Spleen (tissue), 7 donors: Measurements from ENCODE around the gene SMOC2.

Source experiments
- POLR2AphosphoS5 ChIP-seq, 3 donors: sonication (generic); formaldehyde crosslinking; IDR thresholded peaks; one replicate each; pipeline ENCODE4 v1.5.1; 2017; ENCODE audit warnings: antibody characterized with exemption in 3 of 3
- TF ChIP-seq, protein P1 (sequence below), 11 experiments: fragments of 200-600 bp in 7 of 11; fragments of 450-650 bp in 4 of 11; sonication (generic) in 4 of 11; IDR thresholded peaks in 8 of 11; conservative IDR thresholded peaks in 3 of 11; 1 replicate in 7 of 11; 2 replicates in 4 of 11; pipeline versions ENCODE4 v1.4.0 to v1.8.0; 2016 to 2021; ENCODE audit warnings: antibody characterized with exemption in 11 of 11, inconsistent platforms in 4 of 11, mild to moderate bottlenecking in 1 of 11
- donor health status: DM: no; HTN: no; CAD: no; lungs with moderate emphysema.
- donor health status: DM: no; HTN: no; CAD: no.
- donor health status: DM: no; HTN: no; CAD: no.

DNA sequence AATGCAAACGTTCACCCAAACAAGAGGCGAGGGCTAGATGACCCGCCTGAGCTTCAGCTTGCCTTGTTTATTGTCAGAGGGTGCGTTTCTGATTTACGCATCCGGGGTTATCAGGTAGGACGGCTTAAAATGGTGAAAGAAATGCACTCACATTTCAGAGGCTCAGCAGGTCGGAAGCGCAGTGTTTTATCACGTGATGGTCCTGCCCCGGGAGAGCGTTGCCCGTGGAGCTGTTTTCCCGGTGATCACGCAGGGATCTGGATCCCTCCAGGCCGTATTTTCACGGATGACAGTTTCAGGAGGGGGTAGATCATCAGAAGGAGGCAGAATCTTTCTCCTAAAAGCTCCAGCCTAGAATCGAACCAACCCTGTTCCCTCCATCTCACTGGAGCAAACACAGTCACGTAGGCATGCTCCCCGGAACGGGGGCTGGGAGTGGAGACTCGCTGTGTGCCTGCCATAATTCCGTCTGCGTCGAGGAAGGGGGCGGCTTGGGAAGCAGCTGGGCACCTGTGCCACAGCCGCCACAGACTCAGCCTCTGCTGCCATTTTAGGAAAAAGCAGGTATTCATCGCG is 121.7 kb downstream of the SMOC2 start:
- TF ChIP-seq, protein P1, sequence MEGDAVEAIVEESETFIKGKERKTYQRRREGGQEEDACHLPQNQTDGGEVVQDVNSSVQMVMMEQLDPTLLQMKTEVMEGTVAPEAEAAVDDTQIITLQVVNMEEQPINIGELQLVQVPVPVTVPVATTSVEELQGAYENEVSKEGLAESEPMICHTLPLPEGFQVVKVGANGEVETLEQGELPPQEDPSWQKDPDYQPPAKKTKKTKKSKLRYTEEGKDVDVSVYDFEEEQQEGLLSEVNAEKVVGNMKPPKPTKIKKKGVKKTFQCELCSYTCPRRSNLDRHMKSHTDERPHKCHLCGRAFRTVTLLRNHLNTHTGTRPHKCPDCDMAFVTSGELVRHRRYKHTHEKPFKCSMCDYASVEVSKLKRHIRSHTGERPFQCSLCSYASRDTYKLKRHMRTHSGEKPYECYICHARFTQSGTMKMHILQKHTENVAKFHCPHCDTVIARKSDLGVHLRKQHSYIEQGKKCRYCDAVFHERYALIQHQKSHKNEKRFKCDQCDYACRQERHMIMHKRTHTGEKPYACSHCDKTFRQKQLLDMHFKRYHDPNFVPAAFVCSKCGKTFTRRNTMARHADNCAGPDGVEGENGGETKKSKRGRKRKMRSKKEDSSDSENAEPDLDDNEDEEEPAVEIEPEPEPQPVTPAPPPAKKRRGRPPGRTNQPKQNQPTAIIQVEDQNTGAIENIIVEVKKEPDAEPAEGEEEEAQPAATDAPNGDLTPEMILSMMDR (IDR thresholded peaks at IDR 0.05 in 8 of 11, conservative IDR thresholded peaks at IDR 0.05 in 3 of 11), result no peak
- TF ChIP-seq POLR2AphosphoS5 (IDR thresholded peaks at IDR 0.05), result no peak
